Stimulated activated naive CD8-positive, alpha-beta T cell treated with anti-CD3 and anti-CD28 coated beads, Interleukin-15, Interleukin-2, amounts not matched to agents 100 U/mL and 50 U/mL, for 24 hours (primary cell): ENCODE results near the gene HOATZ.

ENCODE experiments used
- ATAC-seq: fragments of 150-1000 bp; cut with Tn5 transposase; one replicate; pipeline ENCODE4 v1.10.0; 2021
- DNase-seq: peaks from one replicate; pipeline ENCODE4 v3.0.0; 2021

Gene HOATZ

GRCh38 chr11:111581341-111581740 is 66.8 kb downstream of the HOATZ start:
- no peak for DNase-seq
- ATAC-seq = no peak

DNA sequence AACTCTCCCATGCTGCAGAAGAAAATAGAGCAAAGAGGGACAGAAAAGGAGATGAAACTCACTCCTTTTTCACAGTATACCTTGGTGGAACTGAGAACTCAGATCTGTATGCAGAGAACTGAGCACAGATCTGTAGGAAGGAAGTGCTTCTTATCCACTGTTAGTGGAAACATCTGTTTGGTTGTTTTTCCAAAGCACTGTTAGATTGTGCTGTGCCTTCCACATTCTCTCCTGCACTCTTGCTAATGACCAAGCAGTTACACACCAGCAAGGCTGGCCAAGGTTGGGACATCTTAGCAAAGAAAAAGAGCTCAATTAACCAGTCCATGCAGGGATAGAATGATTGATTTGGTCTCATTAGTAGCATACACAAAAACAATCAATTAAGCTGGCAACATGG is 67.6 kb downstream of the HOATZ start:
- ATAC-seq = no peak
- no peak for DNase-seq

DNA sequence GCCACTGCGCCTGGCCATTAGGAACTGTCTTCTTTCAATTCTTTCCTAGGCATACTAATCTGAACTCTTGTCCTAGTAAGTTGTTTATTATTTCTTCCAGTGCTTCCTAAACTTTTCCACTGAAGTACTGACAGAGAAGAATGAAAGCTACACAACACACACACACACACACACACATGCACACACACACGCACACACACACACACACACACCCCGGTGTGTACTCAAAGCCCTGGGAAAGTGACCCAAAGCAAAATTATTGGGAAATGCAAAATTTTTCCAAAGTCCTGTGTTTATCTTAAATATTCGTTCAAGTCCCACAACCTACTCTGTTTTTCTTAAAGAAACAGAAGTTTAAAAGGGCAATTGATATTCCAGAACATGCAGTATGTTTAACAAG is 68.3 kb downstream of the HOATZ start:
- no peak for DNase-seq
- ATAC-seq = no peak

- ATAC-seq = no peak
- DNase-seq = no peak
Observed at GRCh38 chr11:111585371-111585770, 70.8 kb downstream of the HOATZ start.

DNA sequence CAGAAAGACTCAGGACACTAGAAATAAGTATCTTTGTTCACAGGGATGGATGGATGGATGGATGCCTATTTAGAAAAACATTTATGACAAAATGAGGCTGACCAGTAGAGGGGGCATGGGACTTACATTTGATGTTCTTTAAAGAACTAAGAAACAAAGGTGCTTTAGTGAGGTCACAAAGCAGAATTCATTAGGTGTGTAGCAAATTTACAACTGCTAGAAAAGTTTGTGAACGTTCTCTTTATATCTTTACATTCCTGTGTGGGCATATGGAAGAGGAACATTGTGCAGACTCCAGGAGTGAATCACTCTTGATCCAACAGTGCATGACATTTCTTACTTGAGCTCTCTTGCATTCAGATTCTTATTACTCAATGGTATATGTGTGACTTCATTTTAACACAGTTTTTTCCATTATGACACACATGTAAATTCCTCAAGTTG is 71.8 kb downstream of the HOATZ start:
- peak; percentile 31 for DNase-seq
- peak; percentile 7 for ATAC-seq
